ENCODE measurements around the gene NOXA1. TPM values are rescaled to one million over a fixed set of nuclear protein-coding genes. Genes with fewer than 3 reads are reported as not detected.

NOXA1 gene
- total and polyA plus RNA-seq, 4 donors, result 1.3 to 3.6 (median 2.4) TPM

DNA sequence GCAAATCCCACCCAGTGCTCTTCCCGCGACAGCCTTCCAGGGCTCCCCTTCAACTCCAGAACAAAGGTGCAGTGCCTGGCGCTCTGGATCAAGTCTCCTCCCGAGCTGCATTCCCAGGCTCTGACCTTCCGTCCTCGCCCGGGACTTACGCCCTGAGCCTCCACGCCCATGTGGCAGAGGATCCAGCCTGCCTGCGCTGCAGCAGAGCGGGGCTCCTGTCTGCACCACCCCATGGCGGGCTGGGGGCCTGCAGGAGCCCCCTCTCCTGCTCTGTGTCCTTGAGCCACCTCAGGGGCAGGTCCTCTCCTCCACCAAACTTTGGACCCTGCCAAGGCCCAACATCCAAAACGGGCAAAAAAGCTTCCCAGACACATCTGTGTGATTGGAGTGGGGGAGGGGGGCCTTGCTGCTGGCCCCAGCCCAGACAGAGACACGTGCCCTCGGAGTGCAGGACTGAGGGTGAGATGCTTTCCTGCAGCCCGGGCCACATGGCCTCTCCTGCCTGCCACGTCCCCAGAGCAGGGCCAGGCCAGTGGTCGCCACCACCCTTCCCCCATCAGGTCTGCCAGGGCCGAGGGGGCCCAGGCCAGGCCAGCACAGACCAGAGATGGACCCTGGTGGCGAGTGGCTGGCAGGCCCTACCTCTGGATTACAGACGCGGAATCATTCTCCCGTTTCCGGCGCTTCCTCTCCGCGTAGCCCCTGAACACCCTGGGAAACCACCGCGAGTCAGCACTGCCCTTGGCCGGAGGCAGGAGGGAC lies 31.6 kb downstream of the NOXA1 start:
- Histone ChIP-seq H3K9ac (ENCODE audit: low read depth in 1 of 2, low read length in 2 of 2) (peak overlapping the region; percentile 35 to 74), H3K4me1 (ENCODE audit: control insufficient read depth in 4 of 4, insufficient read depth in 4 of 4, low read length in 3 of 4) (peaks cover 24 to 53% (median 38%) of the 10 kb centered on the region in 4 donors), H3K9me3 (ENCODE audit: control insufficient read depth in 4 of 4, low read length in 3 of 4) (no peaks in the 10 kb centered on the region), H3K27me3 (ENCODE audit: control insufficient read depth in 4 of 4, insufficient read depth in 4 of 4, low read length in 3 of 4) (no peaks in the 10 kb centered on the region), H3K4me3 (ENCODE audit: low read depth in 1 of 3, low read length in 3 of 3) (peak overlapping the region; percentile 2 to 58 (median 25)), H3K27ac (ENCODE audit: low read depth in 1 of 2, low read length in 2 of 2) (peak overlapping the region; percentile 90 to 92), H3K36me3 (ENCODE audit: control insufficient read depth in 4 of 4, insufficient read depth in 3 of 4, low read depth in 1 of 4, low read length in 3 of 4) (peaks cover 0 to 4% (median 1%) of the 10 kb centered on the region in 4 donors)
- 43% methylated on average over 30 of the region's 30 CpGs for WGBS
- DNase-seq (ENCODE audit: low spot score), result no peak
- peak; percentile 65 to 67 for TF ChIP-seq RXRA (IDR thresholded peaks at IDR 0.05)
- TF ChIP-seq HNF4G (IDR thresholded peaks at IDR 0.05), result no peak
- peak; percentile 79 to 81 for TF ChIP-seq HNF4A (conservative IDR thresholded peaks at IDR 0.05)
- peak; percentile 24 for TF ChIP-seq YY1 (IDR thresholded peaks at IDR 0.05)
- no peak for TF ChIP-seq EGR1 (IDR thresholded peaks at IDR 0.05; ENCODE audit: low read depth in 2 of 2)
- no peak for TF ChIP-seq FOXA2 (IDR thresholded peaks at IDR 0.05)
- TF ChIP-seq GABPA (IDR thresholded peaks at IDR 0.05 in 1 of 2, conservative IDR thresholded peaks at IDR 0.05 in 1 of 2), result peak in 1 of 2 donors; percentile 6
- TF ChIP-seq SP1 (IDR thresholded peaks at IDR 0.05), result peak; percentile 82
- TF ChIP-seq, protein P1, sequence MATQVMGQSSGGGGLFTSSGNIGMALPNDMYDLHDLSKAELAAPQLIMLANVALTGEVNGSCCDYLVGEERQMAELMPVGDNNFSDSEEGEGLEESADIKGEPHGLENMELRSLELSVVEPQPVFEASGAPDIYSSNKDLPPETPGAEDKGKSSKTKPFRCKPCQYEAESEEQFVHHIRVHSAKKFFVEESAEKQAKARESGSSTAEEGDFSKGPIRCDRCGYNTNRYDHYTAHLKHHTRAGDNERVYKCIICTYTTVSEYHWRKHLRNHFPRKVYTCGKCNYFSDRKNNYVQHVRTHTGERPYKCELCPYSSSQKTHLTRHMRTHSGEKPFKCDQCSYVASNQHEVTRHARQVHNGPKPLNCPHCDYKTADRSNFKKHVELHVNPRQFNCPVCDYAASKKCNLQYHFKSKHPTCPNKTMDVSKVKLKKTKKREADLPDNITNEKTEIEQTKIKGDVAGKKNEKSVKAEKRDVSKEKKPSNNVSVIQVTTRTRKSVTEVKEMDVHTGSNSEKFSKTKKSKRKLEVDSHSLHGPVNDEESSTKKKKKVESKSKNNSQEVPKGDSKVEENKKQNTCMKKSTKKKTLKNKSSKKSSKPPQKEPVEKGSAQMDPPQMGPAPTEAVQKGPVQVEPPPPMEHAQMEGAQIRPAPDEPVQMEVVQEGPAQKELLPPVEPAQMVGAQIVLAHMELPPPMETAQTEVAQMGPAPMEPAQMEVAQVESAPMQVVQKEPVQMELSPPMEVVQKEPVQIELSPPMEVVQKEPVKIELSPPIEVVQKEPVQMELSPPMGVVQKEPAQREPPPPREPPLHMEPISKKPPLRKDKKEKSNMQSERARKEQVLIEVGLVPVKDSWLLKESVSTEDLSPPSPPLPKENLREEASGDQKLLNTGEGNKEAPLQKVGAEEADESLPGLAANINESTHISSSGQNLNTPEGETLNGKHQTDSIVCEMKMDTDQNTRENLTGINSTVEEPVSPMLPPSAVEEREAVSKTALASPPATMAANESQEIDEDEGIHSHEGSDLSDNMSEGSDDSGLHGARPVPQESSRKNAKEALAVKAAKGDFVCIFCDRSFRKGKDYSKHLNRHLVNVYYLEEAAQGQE (IDR thresholded peaks at IDR 0.05), result peak; percentile 27

DNA sequence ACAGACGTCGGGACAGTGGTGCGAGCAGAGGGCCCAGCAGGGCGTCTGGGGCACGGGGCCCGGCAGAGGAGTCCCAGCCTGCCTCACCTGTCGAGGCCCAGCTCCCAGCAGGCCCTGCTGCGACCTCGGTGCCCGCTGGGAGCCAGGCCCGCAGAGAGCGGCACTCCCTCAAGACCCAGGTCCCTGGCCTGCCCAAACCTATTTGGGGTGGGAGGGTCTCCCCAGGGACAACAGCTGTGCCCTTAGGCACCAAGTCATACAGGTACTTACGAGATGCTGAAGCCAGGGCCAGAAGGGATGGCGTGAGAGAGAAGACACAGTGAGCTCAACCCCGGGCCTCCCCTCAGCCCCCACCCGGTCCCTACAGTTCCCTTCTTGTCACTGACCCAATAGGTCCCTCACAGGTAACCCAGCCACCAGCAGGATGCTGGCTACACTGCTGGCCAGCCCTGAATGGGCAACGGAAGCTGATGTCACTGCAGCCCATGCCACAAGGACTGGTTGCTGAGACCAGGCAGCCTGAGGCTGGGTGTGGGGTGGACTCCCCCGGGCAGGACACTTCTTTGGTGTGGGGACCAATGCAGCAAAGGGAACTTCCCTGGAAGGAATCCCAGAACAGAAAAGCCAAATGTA lies 32.3 kb downstream of the NOXA1 start:
- 89% methylated on average over 18 of the region's 18 CpGs for WGBS
- Histone ChIP-seq H3K9me3 (ENCODE audit: control insufficient read depth in 4 of 4, low read length in 3 of 4) (no peaks in the 10 kb centered on the region), H3K27ac (ENCODE audit: low read depth in 1 of 2, low read length in 2 of 2) (peak overlapping the region; percentile 90 to 92), H3K4me3 (ENCODE audit: low read depth in 1 of 3, low read length in 3 of 3) (no peak overlapping the region), H3K9ac (ENCODE audit: low read depth in 1 of 2, low read length in 2 of 2) (no peak overlapping the region), H3K36me3 (ENCODE audit: control insufficient read depth in 4 of 4, insufficient read depth in 3 of 4, low read depth in 1 of 4, low read length in 3 of 4) (peaks cover 0 to 2% (median 1%) of the 10 kb centered on the region in 4 donors), H3K4me1 (ENCODE audit: control insufficient read depth in 4 of 4, insufficient read depth in 4 of 4, low read length in 3 of 4) (peaks cover 24 to 53% (median 39%) of the 10 kb centered on the region in 4 donors), H3K27me3 (ENCODE audit: control insufficient read depth in 4 of 4, insufficient read depth in 4 of 4, low read length in 3 of 4) (no peaks in the 10 kb centered on the region)
- DNase-seq (ENCODE audit: low spot score), result no peak
- TF ChIP-seq JUND (IDR thresholded peaks at IDR 0.05) (no peak), FOXA1 (IDR thresholded peaks at IDR 0.05) (no peak), NR2F2 (IDR thresholded peaks at IDR 0.05) (no peak), HNF4G (IDR thresholded peaks at IDR 0.05) (no peak), HNF4A (conservative IDR thresholded peaks at IDR 0.05) (no peak), GABPA (IDR thresholded peaks at IDR 0.05 in 1 of 2, conservative IDR thresholded peaks at IDR 0.05 in 1 of 2) (no peak), RAD21 (IDR thresholded peaks at IDR 0.05) (no peak), TAF1 (conservative IDR thresholded peaks at IDR 0.05) (no peak), YY1 (IDR thresholded peaks at IDR 0.05) (no peak), FOXA2 (IDR thresholded peaks at IDR 0.05) (no peak)
- TF ChIP-seq, protein P2, sequence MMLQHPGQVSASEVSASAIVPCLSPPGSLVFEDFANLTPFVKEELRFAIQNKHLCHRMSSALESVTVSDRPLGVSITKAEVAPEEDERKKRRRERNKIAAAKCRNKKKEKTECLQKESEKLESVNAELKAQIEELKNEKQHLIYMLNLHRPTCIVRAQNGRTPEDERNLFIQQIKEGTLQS (IDR thresholded peaks at IDR 0.05), result no peak
- TF ChIP-seq, protein P1 (IDR thresholded peaks at IDR 0.05), result no peak
- TF ChIP-seq, protein P3, sequence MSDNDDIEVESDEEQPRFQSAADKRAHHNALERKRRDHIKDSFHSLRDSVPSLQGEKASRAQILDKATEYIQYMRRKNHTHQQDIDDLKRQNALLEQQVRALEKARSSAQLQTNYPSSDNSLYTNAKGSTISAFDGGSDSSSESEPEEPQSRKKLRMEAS (IDR thresholded peaks at IDR 0.05), result no peak
- TF ChIP-seq, protein P4, sequence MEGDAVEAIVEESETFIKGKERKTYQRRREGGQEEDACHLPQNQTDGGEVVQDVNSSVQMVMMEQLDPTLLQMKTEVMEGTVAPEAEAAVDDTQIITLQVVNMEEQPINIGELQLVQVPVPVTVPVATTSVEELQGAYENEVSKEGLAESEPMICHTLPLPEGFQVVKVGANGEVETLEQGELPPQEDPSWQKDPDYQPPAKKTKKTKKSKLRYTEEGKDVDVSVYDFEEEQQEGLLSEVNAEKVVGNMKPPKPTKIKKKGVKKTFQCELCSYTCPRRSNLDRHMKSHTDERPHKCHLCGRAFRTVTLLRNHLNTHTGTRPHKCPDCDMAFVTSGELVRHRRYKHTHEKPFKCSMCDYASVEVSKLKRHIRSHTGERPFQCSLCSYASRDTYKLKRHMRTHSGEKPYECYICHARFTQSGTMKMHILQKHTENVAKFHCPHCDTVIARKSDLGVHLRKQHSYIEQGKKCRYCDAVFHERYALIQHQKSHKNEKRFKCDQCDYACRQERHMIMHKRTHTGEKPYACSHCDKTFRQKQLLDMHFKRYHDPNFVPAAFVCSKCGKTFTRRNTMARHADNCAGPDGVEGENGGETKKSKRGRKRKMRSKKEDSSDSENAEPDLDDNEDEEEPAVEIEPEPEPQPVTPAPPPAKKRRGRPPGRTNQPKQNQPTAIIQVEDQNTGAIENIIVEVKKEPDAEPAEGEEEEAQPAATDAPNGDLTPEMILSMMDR (IDR thresholded peaks at IDR 0.05; ENCODE audit: low read depth, low read length, missing input control), result no peak
- TF ChIP-seq, protein P5, sequence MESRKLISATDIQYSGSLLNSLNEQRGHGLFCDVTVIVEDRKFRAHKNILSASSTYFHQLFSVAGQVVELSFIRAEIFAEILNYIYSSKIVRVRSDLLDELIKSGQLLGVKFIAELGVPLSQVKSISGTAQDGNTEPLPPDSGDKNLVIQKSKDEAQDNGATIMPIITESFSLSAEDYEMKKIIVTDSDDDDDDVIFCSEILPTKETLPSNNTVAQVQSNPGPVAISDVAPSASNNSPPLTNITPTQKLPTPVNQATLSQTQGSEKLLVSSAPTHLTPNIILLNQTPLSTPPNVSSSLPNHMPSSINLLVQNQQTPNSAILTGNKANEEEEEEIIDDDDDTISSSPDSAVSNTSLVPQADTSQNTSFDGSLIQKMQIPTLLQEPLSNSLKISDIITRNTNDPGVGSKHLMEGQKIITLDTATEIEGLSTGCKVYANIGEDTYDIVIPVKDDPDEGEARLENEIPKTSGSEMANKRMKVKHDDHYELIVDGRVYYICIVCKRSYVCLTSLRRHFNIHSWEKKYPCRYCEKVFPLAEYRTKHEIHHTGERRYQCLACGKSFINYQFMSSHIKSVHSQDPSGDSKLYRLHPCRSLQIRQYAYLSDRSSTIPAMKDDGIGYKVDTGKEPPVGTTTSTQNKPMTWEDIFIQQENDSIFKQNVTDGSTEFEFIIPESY (IDR thresholded peaks at IDR 0.05), result no peak

All from liver (tissue), 9 donors.